ENCODE results near the gene SMIM35. TPM values are rescaled to one million over a fixed set of nuclear protein-coding genes. Genes with fewer than 3 reads are reported as not detected.

Gene SMIM35
- total and polyA plus RNA-seq, 2 of the 4 experiments (the other 2 are of a cell fraction), result not detected

DNA sequence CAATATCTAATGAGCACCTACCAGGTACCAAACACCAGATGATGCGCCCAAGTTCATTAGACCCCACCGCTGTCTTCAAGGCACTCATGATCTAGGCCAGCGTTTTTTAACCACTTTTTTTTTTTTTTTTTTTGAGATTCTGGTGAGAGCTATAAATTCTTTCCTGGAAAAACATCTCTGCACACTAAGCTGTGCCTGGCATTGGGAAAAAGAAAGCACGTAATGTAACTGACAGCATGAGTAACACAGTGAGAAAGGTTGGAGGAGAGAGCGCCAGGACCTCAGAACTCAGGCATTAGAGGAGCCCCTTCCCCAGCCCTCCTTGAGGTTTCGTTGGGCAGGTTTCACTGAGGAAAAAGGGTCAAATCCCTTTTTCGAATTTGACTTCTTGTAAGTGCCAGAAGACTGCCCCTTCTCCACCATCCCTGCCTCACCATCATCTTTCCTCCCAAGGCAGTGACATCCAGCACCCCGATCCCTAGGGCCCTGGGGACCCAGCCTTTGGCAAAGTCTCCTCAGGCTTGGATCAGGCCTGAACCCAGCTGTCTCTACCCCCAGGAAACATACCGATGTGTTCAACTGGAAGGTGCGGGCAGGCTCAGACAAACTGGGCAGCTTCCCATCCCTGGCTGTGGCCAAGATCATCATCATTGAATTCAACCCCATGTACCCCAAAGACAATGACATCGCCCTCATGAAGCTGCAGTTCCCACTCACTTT, 26.1 kb upstream of the SMIM35 start:
- DNase-seq (no peak), ATAC-seq (ENCODE audit: low read depth) (no peak)
- BruUV-seq (replicated peaks), result no TSS peak
- H3K9ac ChIP-seq (ENCODE audit: low read depth, low read length), result no peak overlapping the region
- no peak overlapping the region for H4K91ac ChIP-seq (ENCODE audit: insufficient read depth, low read depth, low read length)
- no peak for TF ChIP-seq CHD1 (IDR thresholded peaks at IDR 0.05; ENCODE audit: low read depth, low read length)
- no peak for TF ChIP-seq RFX5 (IDR thresholded peaks at IDR 0.05; ENCODE audit: low read depth, low read length)
- no peak for TF ChIP-seq MAZ (IDR thresholded peaks at IDR 0.05; ENCODE audit: borderline replicate concordance, low read depth, low read length)
- TF ChIP-seq CEBPB (IDR thresholded peaks at IDR 0.05; ENCODE audit: low read depth, low read length), result no peak
- no peak for TF ChIP-seq BHLHE40 (IDR thresholded peaks at IDR 0.05; ENCODE audit: low read depth, low read length)
- TF ChIP-seq FOS (IDR thresholded peaks at IDR 0.05; ENCODE audit: low read depth, low read length), result no peak
- TF ChIP-seq NFE2L2 (IDR thresholded peaks at IDR 0.05; ENCODE audit: low read depth, low read length), result no peak
- TF ChIP-seq SMC3 (IDR thresholded peaks at IDR 0.05; ENCODE audit: low read depth, low read length), result no peak
- no peak for TF ChIP-seq RAD21 (IDR thresholded peaks at IDR 0.05; ENCODE audit: low read length)
- no peak for TF ChIP-seq MAFK (IDR thresholded peaks at IDR 0.05; ENCODE audit: low read depth, low read length)
- TF ChIP-seq POLR2A (IDR thresholded peaks at IDR 0.05; ENCODE audit: low read depth, low read length), result no peak
- TF ChIP-seq, protein P1, sequence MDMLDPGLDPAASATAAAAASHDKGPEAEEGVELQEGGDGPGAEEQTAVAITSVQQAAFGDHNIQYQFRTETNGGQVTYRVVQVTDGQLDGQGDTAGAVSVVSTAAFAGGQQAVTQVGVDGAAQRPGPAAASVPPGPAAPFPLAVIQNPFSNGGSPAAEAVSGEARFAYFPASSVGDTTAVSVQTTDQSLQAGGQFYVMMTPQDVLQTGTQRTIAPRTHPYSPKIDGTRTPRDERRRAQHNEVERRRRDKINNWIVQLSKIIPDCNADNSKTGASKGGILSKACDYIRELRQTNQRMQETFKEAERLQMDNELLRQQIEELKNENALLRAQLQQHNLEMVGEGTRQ (IDR thresholded peaks at IDR 0.05; ENCODE audit: low read depth, low read length), result no peak
- no peak for TF ChIP-seq RCOR1 (IDR thresholded peaks at IDR 0.05; ENCODE audit: insufficient replicate concordance, low read length)
- TF ChIP-seq, protein P2, sequence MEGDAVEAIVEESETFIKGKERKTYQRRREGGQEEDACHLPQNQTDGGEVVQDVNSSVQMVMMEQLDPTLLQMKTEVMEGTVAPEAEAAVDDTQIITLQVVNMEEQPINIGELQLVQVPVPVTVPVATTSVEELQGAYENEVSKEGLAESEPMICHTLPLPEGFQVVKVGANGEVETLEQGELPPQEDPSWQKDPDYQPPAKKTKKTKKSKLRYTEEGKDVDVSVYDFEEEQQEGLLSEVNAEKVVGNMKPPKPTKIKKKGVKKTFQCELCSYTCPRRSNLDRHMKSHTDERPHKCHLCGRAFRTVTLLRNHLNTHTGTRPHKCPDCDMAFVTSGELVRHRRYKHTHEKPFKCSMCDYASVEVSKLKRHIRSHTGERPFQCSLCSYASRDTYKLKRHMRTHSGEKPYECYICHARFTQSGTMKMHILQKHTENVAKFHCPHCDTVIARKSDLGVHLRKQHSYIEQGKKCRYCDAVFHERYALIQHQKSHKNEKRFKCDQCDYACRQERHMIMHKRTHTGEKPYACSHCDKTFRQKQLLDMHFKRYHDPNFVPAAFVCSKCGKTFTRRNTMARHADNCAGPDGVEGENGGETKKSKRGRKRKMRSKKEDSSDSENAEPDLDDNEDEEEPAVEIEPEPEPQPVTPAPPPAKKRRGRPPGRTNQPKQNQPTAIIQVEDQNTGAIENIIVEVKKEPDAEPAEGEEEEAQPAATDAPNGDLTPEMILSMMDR (conservative IDR thresholded peaks at IDR 0.05; ENCODE audit: low read depth, low read length), result no peak
- TF ChIP-seq, protein P3, sequence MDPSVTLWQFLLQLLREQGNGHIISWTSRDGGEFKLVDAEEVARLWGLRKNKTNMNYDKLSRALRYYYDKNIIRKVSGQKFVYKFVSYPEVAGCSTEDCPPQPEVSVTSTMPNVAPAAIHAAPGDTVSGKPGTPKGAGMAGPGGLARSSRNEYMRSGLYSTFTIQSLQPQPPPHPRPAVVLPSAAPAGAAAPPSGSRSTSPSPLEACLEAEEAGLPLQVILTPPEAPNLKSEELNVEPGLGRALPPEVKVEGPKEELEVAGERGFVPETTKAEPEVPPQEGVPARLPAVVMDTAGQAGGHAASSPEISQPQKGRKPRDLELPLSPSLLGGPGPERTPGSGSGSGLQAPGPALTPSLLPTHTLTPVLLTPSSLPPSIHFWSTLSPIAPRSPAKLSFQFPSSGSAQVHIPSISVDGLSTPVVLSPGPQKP (IDR thresholded peaks at IDR 0.05; ENCODE audit: borderline replicate concordance, low read depth, low read length), result no peak
- in situ Hi-C loops (cut with MboI; ENCODE audit: low sequenced_read_pairs) (no loop called here), dilution Hi-C loops (cut with HindIII; ENCODE audit: low sequenced_read_pairs, unreplicated experiment) (no loop called here), intact Hi-C loops (cut with micrococcal nuclease) (no loop called here)
- H3K4me3 ChIP-seq (ENCODE audit: insufficient read depth, low read depth, low read length), result no peak overlapping the region
- no peak overlapping the region for H3K23ac ChIP-seq (ENCODE audit: low read depth, low read length)
- H3K27me3 ChIP-seq (ENCODE audit: control insufficient read depth, insufficient read depth, low read length), result no peaks in the 10 kb centered on the region
- ChIA-PET CTCF (interaction anchor here (0.7 kb wide), 1 partner anchor 67 kb away, joined by 3 read pairs; no protein-coding TSS in a partner anchor), POLR2A (ENCODE audit: unreplicated experiment) (no interaction called here)
- H2AK9ac ChIP-seq (replicated peaks; ENCODE audit: low read depth, low read length, poor library complexity), result no peak overlapping the region
- H2BK5ac ChIP-seq (ENCODE audit: low read depth, low read length, poor library complexity, severe bottlenecking), result no peak overlapping the region
- no peak overlapping the region for H3K27ac ChIP-seq (ENCODE audit: insufficient read depth, low read length)
- no peak overlapping the region for H3K14ac ChIP-seq (replicated peaks; ENCODE audit: low read depth, low read length)
- no peak overlapping the region for H2AK5ac ChIP-seq (ENCODE audit: low read depth, low read length)
- no peaks in the 10 kb centered on the region for H3K4me1 ChIP-seq (ENCODE audit: control insufficient read depth, insufficient read depth, low read length)
- no peak overlapping the region for H2BK120ac ChIP-seq (ENCODE audit: low read depth, low read length)
- no peak overlapping the region for H2BK15ac ChIP-seq (ENCODE audit: low read depth, low read length)
- no peak overlapping the region for H3K4ac ChIP-seq (ENCODE audit: low read depth, low read length)
- no peak overlapping the region for H3K4me2 ChIP-seq (ENCODE audit: low read depth, low read length)
- no peak overlapping the region for H4K5ac ChIP-seq (ENCODE audit: low read depth, low read length)
- H3K9me3 ChIP-seq (ENCODE audit: control insufficient read depth, insufficient read depth, low read length), result no peaks in the 10 kb centered on the region
- H3K18ac ChIP-seq (ENCODE audit: low read depth, low read length), result no peak overlapping the region
- H4K8ac ChIP-seq (ENCODE audit: low read depth in 2 of 2, low read length in 2 of 2), result no peak overlapping the region
- H3K79me1 ChIP-seq (ENCODE audit: low read depth in 1 of 2, low read length in 2 of 2), result no peaks in the 10 kb centered on the region
- WGBS, 2 experiments (ENCODE audit: extremely low coverage in 2 of 2, insufficient read length in 1 of 2), result 33% methylated on average over 3 of the region's 11 CpGs; no CpG with 5 or more reads in 1 of the 2 experiments
- no peaks in the 10 kb centered on the region for H3K36me3 ChIP-seq (ENCODE audit: control insufficient read depth, insufficient read depth, low read length)
- H3K9me1 ChIP-seq (ENCODE audit: insufficient read depth, low read length), result no peaks in the 10 kb centered on the region
- H3K56ac ChIP-seq (ENCODE audit: extremely low read depth, insufficient read depth, low read length), result no peak overlapping the region
- H2BK20ac ChIP-seq (ENCODE audit: low read depth, low read length), result no peak overlapping the region
- no peak overlapping the region for H2AFZ ChIP-seq (replicated peaks; ENCODE audit: low read length, poor library complexity)
- H4K20me1 ChIP-seq (ENCODE audit: insufficient read depth, low read length), result no peaks in the 10 kb centered on the region
